ENCODE data around the gene PIN1. TPM values are rescaled to one million over a fixed set of nuclear protein-coding genes. Genes with fewer than 3 reads are reported as not detected.

The PIN1 gene
- total and polyA plus RNA-seq, 10 of the 15 experiments (the other 5 are each of a cell fraction or from before 2014, with no cell fraction given), result 2.4 to 209 (median 71.5) TPM

DNA sequence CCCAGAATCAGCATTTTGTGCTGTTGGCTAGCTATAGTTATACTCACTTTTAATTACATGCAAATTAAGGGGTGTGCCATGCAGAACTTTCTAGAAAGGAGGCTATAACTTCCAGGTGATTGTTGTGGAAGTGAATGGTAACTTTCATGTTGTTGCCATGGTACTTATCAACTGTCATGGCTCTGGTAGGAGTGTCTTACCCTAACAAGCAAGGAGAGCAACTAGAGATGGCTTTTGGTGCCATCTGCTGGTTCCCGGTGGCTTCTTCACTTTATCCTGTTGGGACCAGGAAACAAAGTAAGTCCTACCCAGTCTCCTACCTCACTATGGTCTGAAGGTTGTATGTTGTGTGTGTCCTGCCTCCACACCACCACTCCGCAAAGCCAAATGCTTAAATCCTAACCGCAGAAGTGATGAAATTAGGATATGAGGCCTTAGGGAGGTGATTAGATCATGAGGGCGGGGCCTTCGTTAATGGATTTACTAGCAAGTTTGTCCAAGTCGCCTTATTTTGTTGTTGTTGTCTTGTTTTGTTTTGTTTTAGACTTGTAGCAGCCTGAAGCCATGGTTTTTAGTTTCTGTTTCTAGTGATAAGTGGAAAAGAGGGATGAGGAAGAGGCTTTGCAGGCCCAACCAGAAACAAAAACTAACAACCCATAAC is 38.9 kb upstream of the PIN1 start (continued):
- no peak for TF ChIP-seq MYC (IDR thresholded peaks at IDR 0.05; ENCODE audit: insufficient read depth, insufficient read length, insufficient replicate concordance, low read length, severe bottlenecking)
- peak; percentile 66 for TF ChIP-seq NR2C1 (IDR thresholded peaks at IDR 0.05)
- TF ChIP-seq CBFB (IDR thresholded peaks at IDR 0.05; ENCODE audit: low read depth), result no peak
- TF ChIP-seq ATF7 (IDR thresholded peaks at IDR 0.05; ENCODE audit: low read depth), result no peak
- peak; percentile 41; the same call in 1 of the 2 replicates for TF ChIP-seq FOXM1 (IDR thresholded peaks at IDR 0.05; ENCODE audit: low read depth, low read length)
- TF ChIP-seq, protein P1, sequence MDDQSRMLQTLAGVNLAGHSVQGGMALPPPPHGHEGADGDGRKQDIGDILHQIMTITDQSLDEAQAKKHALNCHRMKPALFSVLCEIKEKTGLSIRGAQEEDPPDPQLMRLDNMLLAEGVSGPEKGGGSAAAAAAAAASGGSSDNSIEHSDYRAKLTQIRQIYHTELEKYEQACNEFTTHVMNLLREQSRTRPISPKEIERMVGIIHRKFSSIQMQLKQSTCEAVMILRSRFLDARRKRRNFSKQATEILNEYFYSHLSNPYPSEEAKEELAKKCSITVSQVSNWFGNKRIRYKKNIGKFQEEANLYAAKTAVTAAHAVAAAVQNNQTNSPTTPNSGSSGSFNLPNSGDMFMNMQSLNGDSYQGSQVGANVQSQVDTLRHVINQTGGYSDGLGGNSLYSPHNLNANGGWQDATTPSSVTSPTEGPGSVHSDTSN (IDR thresholded peaks at IDR 0.05; ENCODE audit: insufficient replicate concordance, low read depth, low read length), result no peak
- no peak for TF ChIP-seq ZNF274 (IDR thresholded peaks at IDR 0.05; ENCODE audit: insufficient read depth, insufficient read length)
- TF ChIP-seq RCOR1 (conservative IDR thresholded peaks at IDR 0.05; ENCODE audit: low read depth, low read length), result no peak
- TF ChIP-seq BMI1 (IDR thresholded peaks at IDR 0.05; ENCODE audit: borderline replicate concordance), result peak; percentile 78
- no peak for TF ChIP-seq IKZF2 (IDR thresholded peaks at IDR 0.05)

DNA sequence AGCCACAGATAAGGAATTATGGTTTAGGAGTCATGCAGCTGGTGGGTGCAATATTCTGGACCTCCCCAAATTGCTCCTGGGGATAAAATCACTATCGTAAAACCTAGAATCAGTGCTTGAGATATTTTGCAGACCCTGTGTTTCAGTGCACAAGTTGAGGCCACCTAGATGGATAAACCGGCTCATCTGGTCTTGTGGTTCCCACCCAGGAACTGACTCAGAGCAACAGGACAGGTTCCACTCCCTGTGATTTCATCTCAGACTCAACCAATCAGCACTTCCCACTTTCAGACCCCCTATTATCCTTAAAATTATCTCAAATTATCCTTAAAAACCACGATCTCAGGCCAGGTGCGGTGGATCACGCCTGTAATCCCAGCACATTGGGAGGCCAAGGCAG is 37.2 kb upstream of the PIN1 start:
- Histone ChIP-seq H3K9ac (ENCODE audit: control insufficient read depth, insufficient read depth, low read length) (no peak overlapping the region), H3K27ac (ENCODE audit: control insufficient read depth, insufficient read depth) (no peak overlapping the region), H4K20me1 (ENCODE audit: control insufficient read depth, insufficient read depth) (no peaks in the 10 kb centered on the region), H3K27me3 (replicated peaks in 1 of 2; ENCODE audit: control insufficient read depth in 2 of 2, insufficient read depth in 2 of 2, low read length in 1 of 2) (no peaks in the 10 kb centered on the region), H3K79me2 (ENCODE audit: control insufficient read depth, insufficient read depth, low read length) (no peaks in the 10 kb centered on the region), H3K36me3 (ENCODE audit: control insufficient read depth in 2 of 2, insufficient read depth in 2 of 2, low read length in 1 of 2) (no peaks in the 10 kb centered on the region), H2AFZ (ENCODE audit: control insufficient read depth, low read depth, low read length) (no peak overlapping the region), H3K4me3 (no peak overlapping the region), H3K4me2 (ENCODE audit: control insufficient read depth, insufficient read depth) (no peak overlapping the region), H3K9me3 (replicated peaks; ENCODE audit: control insufficient read depth, insufficient read depth, low read length) (no peaks in the 10 kb centered on the region; the same call in 2 of the 3 replicates), H3K4me1 (ENCODE audit: control insufficient read depth, insufficient read depth, low read length) (no peaks in the 10 kb centered on the region)
- ATAC-seq (no peak), DNase-seq (ENCODE audit: low read depth, low spot score) (no peak), FAIRE-seq (no peak)
- BruUV-seq (replicated peaks), result no TSS peak
- in situ Hi-C loops (cut with MboI), result loop anchor here (5.0 to 10.0 kb wide), 4 partner anchors 211 to 661 kb away; partner anchors contain the start of gene ZNF559
- ChIA-PET CTCF (interaction anchor here (1.5 to 1.6 kb wide), 2 partner anchors 172 to 176 kb away, joined by 7 to 13 read pairs; no protein-coding TSS in a partner anchor), RAD21 (ENCODE audit: unreplicated experiment) (no interaction called here), SMC1A (ENCODE audit: uncharacterized antibody, unreplicated experiment) (interaction anchor here (0.7 kb wide), 1 partner anchor 25 kb away, joined by 3 read pairs; no protein-coding TSS in a partner anchor), POLR2A (no interaction called here)
- intact Hi-C loops (cut with micrococcal nuclease; ENCODE audit: unreplicated experiment), result loop anchor here (2.0 to 10.0 kb wide), 2 partner anchors 661 to 1143 kb away; no protein-coding TSS in a partner anchor
- 65% methylated on average over 5 of the region's 5 CpGs for WGBS (ENCODE audit: insufficient coverage, insufficient replicate concordance, low lambda C conversion rate, missing lambda C conversion rate)
- TF ChIP-seq TARDBP (IDR thresholded peaks at IDR 0.05; ENCODE audit: borderline replicate concordance) (no peak), HDAC6 (IDR thresholded peaks at IDR 0.05; ENCODE audit: unreplicated experiment) (no peak), RB1 (IDR thresholded peaks at IDR 0.05; ENCODE audit: borderline replicate concordance) (no peak), MYC (IDR thresholded peaks at IDR 0.05; ENCODE audit: insufficient read depth, insufficient read length, insufficient replicate concordance, low read length, severe bottlenecking) (no peak), ZNF24 (IDR thresholded peaks at IDR 0.05) (no peak), STAT1 (conservative IDR thresholded peaks at IDR 0.05) (no peak), JUNB (IDR thresholded peaks at IDR 0.05) (no peak)
- TF ChIP-seq, protein P2, sequence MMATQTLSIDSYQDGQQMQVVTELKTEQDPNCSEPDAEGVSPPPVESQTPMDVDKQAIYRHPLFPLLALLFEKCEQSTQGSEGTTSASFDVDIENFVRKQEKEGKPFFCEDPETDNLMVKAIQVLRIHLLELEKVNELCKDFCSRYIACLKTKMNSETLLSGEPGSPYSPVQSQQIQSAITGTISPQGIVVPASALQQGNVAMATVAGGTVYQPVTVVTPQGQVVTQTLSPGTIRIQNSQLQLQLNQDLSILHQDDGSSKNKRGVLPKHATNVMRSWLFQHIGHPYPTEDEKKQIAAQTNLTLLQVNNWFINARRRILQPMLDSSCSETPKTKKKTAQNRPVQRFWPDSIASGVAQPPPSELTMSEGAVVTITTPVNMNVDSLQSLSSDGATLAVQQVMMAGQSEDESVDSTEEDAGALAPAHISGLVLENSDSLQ (IDR thresholded peaks at IDR 0.05), result no peak
- TF ChIP-seq, protein P3, sequence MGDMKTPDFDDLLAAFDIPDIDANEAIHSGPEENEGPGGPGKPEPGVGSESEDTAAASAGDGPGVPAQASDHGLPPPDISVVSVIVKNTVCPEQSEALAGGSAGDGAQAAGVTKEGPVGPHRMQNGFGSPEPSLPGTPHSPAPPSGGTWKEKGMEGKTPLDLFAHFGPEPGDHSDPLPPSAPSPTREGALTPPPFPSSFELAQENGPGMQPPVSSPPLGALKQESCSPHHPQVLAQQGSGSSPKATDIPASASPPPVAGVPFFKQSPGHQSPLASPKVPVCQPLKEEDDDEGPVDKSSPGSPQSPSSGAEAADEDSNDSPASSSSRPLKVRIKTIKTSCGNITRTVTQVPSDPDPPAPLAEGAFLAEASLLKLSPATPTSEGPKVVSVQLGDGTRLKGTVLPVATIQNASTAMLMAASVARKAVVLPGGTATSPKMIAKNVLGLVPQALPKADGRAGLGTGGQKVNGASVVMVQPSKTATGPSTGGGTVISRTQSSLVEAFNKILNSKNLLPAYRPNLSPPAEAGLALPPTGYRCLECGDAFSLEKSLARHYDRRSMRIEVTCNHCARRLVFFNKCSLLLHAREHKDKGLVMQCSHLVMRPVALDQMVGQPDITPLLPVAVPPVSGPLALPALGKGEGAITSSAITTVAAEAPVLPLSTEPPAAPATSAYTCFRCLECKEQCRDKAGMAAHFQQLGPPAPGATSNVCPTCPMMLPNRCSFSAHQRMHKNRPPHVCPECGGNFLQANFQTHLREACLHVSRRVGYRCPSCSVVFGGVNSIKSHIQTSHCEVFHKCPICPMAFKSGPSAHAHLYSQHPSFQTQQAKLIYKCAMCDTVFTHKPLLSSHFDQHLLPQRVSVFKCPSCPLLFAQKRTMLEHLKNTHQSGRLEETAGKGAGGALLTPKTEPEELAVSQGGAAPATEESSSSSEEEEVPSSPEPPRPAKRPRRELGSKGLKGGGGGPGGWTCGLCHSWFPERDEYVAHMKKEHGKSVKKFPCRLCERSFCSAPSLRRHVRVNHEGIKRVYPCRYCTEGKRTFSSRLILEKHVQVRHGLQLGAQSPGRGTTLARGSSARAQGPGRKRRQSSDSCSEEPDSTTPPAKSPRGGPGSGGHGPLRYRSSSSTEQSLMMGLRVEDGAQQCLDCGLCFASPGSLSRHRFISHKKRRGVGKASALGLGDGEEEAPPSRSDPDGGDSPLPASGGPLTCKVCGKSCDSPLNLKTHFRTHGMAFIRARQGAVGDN (IDR thresholded peaks at IDR 0.05), result no peak
